HL-60 (cell line): ENCODE results near the gene COL1A2.

Experiments
- DNase-seq, 2 experiments: peaks; one replicate each; pipeline ENCODE4 v3.0.0-alpha.2; 2010 to 2020; ENCODE audit warnings: low read depth in 1 of 2, low spot score in 1 of 2
- H3K27ac ChIP-seq: fragments of 250-450 bp; sonication (Bioruptor Pico); replicated peaks from 2 replicates; pipeline ENCODE4 v1.5.1; 2020; ENCODE audit warnings: mild to moderate bottlenecking, moderate library complexity
- H3K27me3 ChIP-seq: fragments of 250-450 bp; sonication (Bioruptor Pico); 2 replicates; pipeline ENCODE4 v1.5.1; 2021; ENCODE audit warnings: mild to moderate bottlenecking, moderate library complexity; ENCODE audit not compliant: insufficient read depth, poor library complexity, severe bottlenecking
- H3K4me3 ChIP-seq: replicated peaks from 2 replicates; pipeline ENCODE4 v1.5.1; 2011; ENCODE audit warnings: mild to moderate bottlenecking, control low read depth, low read length; ENCODE audit not compliant: insufficient read depth
- CTCF ChIP-seq: IDR thresholded peaks from one replicate; pipeline ENCODE4 v1.5.1; 2011; ENCODE audit warnings: low read length, control low read depth, inconsistent platforms; ENCODE audit not compliant: insufficient read depth
- GABPA ChIP-seq: IDR thresholded peaks from 2 replicates; pipeline ENCODE4 v1.6.1; 2012; ENCODE audit warnings: low read depth
- POLR2AphosphoS5 ChIP-seq: IDR thresholded peaks from 2 replicates; pipeline ENCODE4 v1.6.1; 2012; ENCODE audit warnings: low read depth
- REST ChIP-seq: IDR thresholded peaks from 2 replicates; pipeline ENCODE4 v1.6.1; 2012; ENCODE audit warnings: low read depth; ENCODE audit not compliant: insufficient replicate concordance
- SPI1 ChIP-seq: IDR thresholded peaks from 2 replicates; pipeline ENCODE4 v1.6.1; 2012; ENCODE audit warnings: low read depth, mild to moderate bottlenecking, borderline replicate concordance

Gene COL1A2

GRCh38 chr7:94375691-94376090, 19.0 kb upstream of the COL1A2 start:
- no peak overlapping the region for H3K27ac ChIP-seq
- no peak for DNase-seq
- TF ChIP-seq REST (no peak), GABPA (no peak), CTCF (no peak), POLR2AphosphoS5 (no peak), SPI1 (no peak)
- H3K4me3 ChIP-seq = no peak overlapping the region
- no peaks in the 10 kb centered on the region for H3K27me3 ChIP-seq

GRCh38 chr7:94376281-94376680, 18.4 kb upstream of the COL1A2 start:
- Histone ChIP-seq H3K27ac (no peak overlapping the region), H3K27me3 (no peaks in the 10 kb centered on the region), H3K4me3 (no peak overlapping the region)
- DNase-seq = no peak
- no peak for TF ChIP-seq POLR2AphosphoS5
- TF ChIP-seq GABPA = no peak
- TF ChIP-seq CTCF = no peak
- no peak for TF ChIP-seq REST
- no peak for TF ChIP-seq SPI1

DNA sequence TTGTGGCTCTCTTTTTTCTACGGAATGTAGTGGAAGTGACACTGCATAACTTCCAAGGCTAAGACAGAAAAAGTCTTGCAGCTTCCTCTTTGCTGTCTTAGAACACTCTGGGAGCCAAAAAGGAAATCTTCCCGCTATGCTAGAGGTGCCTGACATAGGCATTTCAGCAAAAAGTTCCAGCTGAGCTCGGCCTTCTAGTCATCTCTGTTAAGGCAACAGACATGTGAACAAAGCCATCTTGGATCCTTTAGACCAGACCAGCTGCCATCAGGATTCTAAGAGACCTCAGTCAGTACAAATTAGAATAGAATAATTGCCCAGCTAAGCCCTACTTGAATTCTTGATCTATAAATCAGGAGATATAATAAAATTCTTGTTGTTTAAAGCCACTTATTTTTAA, 16.3 kb upstream of the COL1A2 start:
- no peaks in the 10 kb centered on the region for H3K27me3 ChIP-seq
- TF ChIP-seq CTCF = no peak
- TF ChIP-seq SPI1 = no peak
- no peak for TF ChIP-seq REST
- no peak for TF ChIP-seq POLR2AphosphoS5
- no peak for TF ChIP-seq GABPA
- H3K27ac ChIP-seq = no peak overlapping the region
- H3K4me3 ChIP-seq = no peak overlapping the region
- no peak for DNase-seq
